ENCODE results near the gene ENHO.

DNA sequence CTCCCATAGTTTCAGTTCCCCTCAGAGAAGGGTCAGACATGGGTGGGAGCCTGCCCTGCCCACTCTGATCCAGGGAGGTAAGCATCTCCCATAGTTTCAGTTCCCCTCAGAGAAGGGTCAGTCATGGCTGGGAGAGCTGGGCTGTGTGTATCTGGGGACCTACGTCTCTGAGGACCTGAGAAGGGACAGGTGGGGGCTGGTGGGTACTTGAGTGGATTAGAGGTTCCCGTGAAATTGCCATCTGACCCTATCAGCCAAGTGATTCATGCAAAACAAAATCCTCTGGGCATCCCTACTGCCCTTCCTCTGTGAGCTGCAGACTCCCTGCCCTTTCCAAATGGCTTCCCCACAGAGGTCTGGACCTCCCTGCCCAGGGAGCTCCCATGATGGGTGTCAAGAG, 3.9 kb downstream of the ENHO start:
- TF ChIP-seq, protein P1, sequence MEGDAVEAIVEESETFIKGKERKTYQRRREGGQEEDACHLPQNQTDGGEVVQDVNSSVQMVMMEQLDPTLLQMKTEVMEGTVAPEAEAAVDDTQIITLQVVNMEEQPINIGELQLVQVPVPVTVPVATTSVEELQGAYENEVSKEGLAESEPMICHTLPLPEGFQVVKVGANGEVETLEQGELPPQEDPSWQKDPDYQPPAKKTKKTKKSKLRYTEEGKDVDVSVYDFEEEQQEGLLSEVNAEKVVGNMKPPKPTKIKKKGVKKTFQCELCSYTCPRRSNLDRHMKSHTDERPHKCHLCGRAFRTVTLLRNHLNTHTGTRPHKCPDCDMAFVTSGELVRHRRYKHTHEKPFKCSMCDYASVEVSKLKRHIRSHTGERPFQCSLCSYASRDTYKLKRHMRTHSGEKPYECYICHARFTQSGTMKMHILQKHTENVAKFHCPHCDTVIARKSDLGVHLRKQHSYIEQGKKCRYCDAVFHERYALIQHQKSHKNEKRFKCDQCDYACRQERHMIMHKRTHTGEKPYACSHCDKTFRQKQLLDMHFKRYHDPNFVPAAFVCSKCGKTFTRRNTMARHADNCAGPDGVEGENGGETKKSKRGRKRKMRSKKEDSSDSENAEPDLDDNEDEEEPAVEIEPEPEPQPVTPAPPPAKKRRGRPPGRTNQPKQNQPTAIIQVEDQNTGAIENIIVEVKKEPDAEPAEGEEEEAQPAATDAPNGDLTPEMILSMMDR (IDR thresholded peaks at IDR 0.05): no peak
- no peak for TF ChIP-seq POLR2A (IDR thresholded peaks at IDR 0.05)

Measured in suprapubic skin (tissue), 3 donors.